Activated T-cell treated with anti-CD3 and anti-CD28 coated beads, Interleukin-2, amount 50 U/mL, for 48 hours (primary cell): ENCODE data around the gene EPS15.
"Not testable (repeated sequence)": the region's sequence is repeated elsewhere in the genome, so short reads cannot be mapped to it uniquely, and the experiment has no call there.

Source experiments
- DNase-seq, 2 experiments: peaks; one replicate each; pipeline ENCODE4 v3.0.0-alpha.2; 2020

EPS15 gene

GRCh38 chr1:51512606-51513005, 6.5 kb downstream of the EPS15 start:
- DNase-seq = no peak

GRCh38 chr1:51512120-51512519, 6.9 kb downstream of the EPS15 start:
- no peak for DNase-seq

- no peak for DNase-seq
These were observed 9.3 kb downstream of the EPS15 start for GRCh38 chr1:51509773-51510172.

- DNase-seq = no peak
These were observed 12.5 kb downstream of the EPS15 start for GRCh38 chr1:51506537-51506936.

- peak; percentile 47 to 48 for DNase-seq
These were observed 14.1 kb downstream of the EPS15 start for GRCh38 chr1:51504806-51505525.

- DNase-seq = peak; percentile 33 to 50
These were observed 17.8 kb downstream of the EPS15 start for GRCh38 chr1:51501218-51501630.

- DNase-seq = no peak
These were observed 19.4 kb downstream of the EPS15 start for GRCh38 chr1:51499694-51500093.

GRCh38 chr1:51498924-51499323, 20.1 kb downstream of the EPS15 start:
- DNase-seq = no peak

GRCh38 chr1:51497340-51497739, 21.7 kb downstream of the EPS15 start:
- no peak for DNase-seq

GRCh38 chr1:51494138-51494830, 24.8 kb downstream of the EPS15 start:
- no peak for DNase-seq

- DNase-seq = no peak
These were observed 27.7 kb downstream of the EPS15 start for GRCh38 chr1:51491166-51491981.

- DNase-seq = no peak
These were observed 29.6 kb downstream of the EPS15 start for GRCh38 chr1:51489472-51489871.

GRCh38 chr1:51488372-51489050, 30.6 kb downstream of the EPS15 start:
- no peak for DNase-seq

GRCh38 chr1:51487628-51488027, 31.4 kb downstream of the EPS15 start:
- no peak for DNase-seq

GRCh38 chr1:51484591-51484990, 34.5 kb downstream of the EPS15 start:
- no peak for DNase-seq

GRCh38 chr1:51482881-51483280, 36.2 kb downstream of the EPS15 start:
- no peak for DNase-seq

- not testable (repeated sequence) for DNase-seq
These were observed 44.0 kb downstream of the EPS15 start for GRCh38 chr1:51474832-51475620.

GRCh38 chr1:51473331-51474115, 45.5 kb downstream of the EPS15 start:
- no peak for DNase-seq

- no peak for DNase-seq
These were observed 46.7 kb downstream of the EPS15 start for GRCh38 chr1:51472359-51472758.

- DNase-seq = no peak
These were observed 49.5 kb downstream of the EPS15 start for GRCh38 chr1:51469518-51469917.

GRCh38 chr1:51464828-51465227, 54.2 kb downstream of the EPS15 start:
- no peak for DNase-seq
